HepG2 (cell line): ENCODE data around the gene MAP4K3. TPM values are rescaled to one million over a fixed set of nuclear protein-coding genes. Genes with fewer than 3 reads are reported as not detected.

Experiments
- ATAC-seq: fragments of 200-7000 bp; cut with Tn5 transposase; 3 replicates; pipeline ENCODE4 v1.9.1; 2020; ENCODE audit warnings: mild to moderate bottlenecking, moderate library complexity
- BruUV-seq: library from RNA; stranded (reverse); fragments of 400-500 nt; replicated peaks from 2 replicates; lab custom pipeline; 2021; lab: Mats Ljungman, UMichigan
- CTCF ChIA-PET: fragments of 300-600 bp; formaldehyde crosslinking; extraction: SDS; loops from one replicate; lab custom pipeline; 2021; ENCODE audit warnings: low total read pairs, inconsistent platforms, low intra/inter-chr PET ratio; lab: Yijun Ruan, JAX
- POLR2A ChIA-PET: fragments of 350-600 bp; sonication (Branson Sonifier 250); formaldehyde crosslinking; loops from one replicate; lab custom pipeline; 2020; ENCODE audit warnings: antibody characterized with exemption, inconsistent platforms; lab: Yijun Ruan, JAX
- DNase-seq: peaks from one replicate; pipeline ENCODE4 v3.0.0-alpha.2; 2015; ENCODE audit warnings: low spot score
- FAIRE-seq: peaks from 3 replicates; lab custom pipeline; 2011; peaks lifted over from hg19 to GRCh38; lab: Jason Lieb, UNC
- H2AFZ ChIP-seq: one replicate; pipeline ENCODE4 v1.6.1; 2011; ENCODE audit warnings: low read length, inconsistent platforms
- H3K27ac ChIP-seq: fragments of 300-600 bp; 3 replicates; pipeline ENCODE4 v1.8.0; 2011; ENCODE audit warnings: mixed run types, mild to moderate bottlenecking, mixed read lengths, low read length, inconsistent platforms; ENCODE audit not compliant: insufficient read depth; ENCODE audit errors: extremely low read length
- H3K27me3 ChIP-seq, 2 experiments: fragments of 200-600 bp in 1 of 2; 2 replicates in 1 of 2; 3 replicates in 1 of 2; pipeline versions ENCODE4 v1.6.0 to v1.8.0; 2011; ENCODE audit warnings: low read length in 2 of 2, mild to moderate bottlenecking in 2 of 2, moderate library complexity in 2 of 2, inconsistent platforms in 1 of 2; ENCODE audit not compliant: insufficient read depth in 2 of 2, control insufficient read depth in 1 of 2
- H3K36me3 ChIP-seq, 2 experiments: fragments of 200-600 bp in 1 of 2; replicated peaks in 1 of 2; 2 replicates in 1 of 2; 3 replicates in 1 of 2; pipeline versions ENCODE4 v1.5.1 to v1.8.0; 2011; ENCODE audit warnings: low read length in 2 of 2, inconsistent platforms in 1 of 2; ENCODE audit not compliant: insufficient read depth in 2 of 2, control insufficient read depth in 1 of 2
- H3K4me1 ChIP-seq: 2 replicates; pipeline ENCODE4 v1.5.1; 2012; ENCODE audit warnings: low read length, inconsistent platforms; ENCODE audit not compliant: insufficient read depth
- H3K4me2 ChIP-seq: 2 replicates; pipeline ENCODE4 v1.6.0; 2011; ENCODE audit warnings: low read depth, low read length, inconsistent platforms
- H3K4me3 ChIP-seq, 3 experiments: fragments of 200-600 bp in 1 of 3; sonication (generic), shearing (Covaris generic) in 1 of 3; replicated peaks in 1 of 3; 2 replicates each; pipeline ENCODE4 v1.5.1; 2011 to 2016; ENCODE audit warnings: low read length in 3 of 3, inconsistent platforms in 2 of 3, low read depth in 2 of 3, mild to moderate bottlenecking in 2 of 3, control low read depth in 1 of 3, mixed read lengths in 1 of 3; ENCODE audit not compliant: insufficient read depth in 1 of 3
- H3K79me2 ChIP-seq: one replicate; pipeline ENCODE4 v1.6.1; 2011; ENCODE audit warnings: low read length, inconsistent platforms; ENCODE audit not compliant: insufficient read depth
- H3K9ac ChIP-seq: 2 replicates; pipeline ENCODE4 v1.6.0; 2011; ENCODE audit warnings: mild to moderate bottlenecking, low read depth, low read length, inconsistent platforms; ENCODE audit not compliant: insufficient read depth
- H3K9me3 ChIP-seq: 2 replicates; pipeline ENCODE4 v1.5.1; 2012; ENCODE audit warnings: mild to moderate bottlenecking, low read length
- H4K20me1 ChIP-seq: 2 replicates; pipeline ENCODE4 v1.6.0; 2011; ENCODE audit warnings: inconsistent platforms, mild to moderate bottlenecking, low read length, moderate library complexity; ENCODE audit not compliant: insufficient read depth
- ATF1 ChIP-seq: IDR thresholded peaks from 2 replicates; pipeline ENCODE4 v1.6.1; 2016; ENCODE audit warnings: mild to moderate bottlenecking, control low read depth
- CREM ChIP-seq, 2 experiments: sonication (generic) in 1 of 2; formaldehyde crosslinking in 1 of 2; IDR thresholded peaks; 2 replicates each; pipeline versions ENCODE4 v1.4.0 to v1.6.1; 2016 to 2020; ENCODE audit warnings: antibody characterized with exemption in 1 of 2, mild to moderate bottlenecking in 1 of 2, missing genetic modification reagents in 1 of 2
- EHMT2 ChIP-seq: fragments of 200-600 bp; sonication (generic); IDR thresholded peaks from 2 replicates; pipeline ENCODE4 v1.7.0; 2017; ENCODE audit warnings: antibody characterized with exemption, low read depth, low read length, borderline replicate concordance
- KDM2A ChIP-seq: sonication (generic); formaldehyde crosslinking; IDR thresholded peaks from 2 replicates; pipeline ENCODE4 v1.4.0; 2020; ENCODE audit warnings: low read depth, missing genetic modification reagents, borderline replicate concordance
- TCF12 ChIP-seq, 2 experiments: fragments of 450-650 bp in 1 of 2; sonication (generic) in 1 of 2; formaldehyde crosslinking in 1 of 2; IDR thresholded peaks; 2 replicates each; pipeline versions ENCODE4 v1.6.1 to v1.8.0; 2017 to 2022; ENCODE audit warnings: antibody characterized with exemption in 1 of 2, mild to moderate bottlenecking in 1 of 2, missing genetic modification reagents in 1 of 2, moderate library complexity in 1 of 2
- ZNF431 ChIP-seq: sonication (generic); formaldehyde crosslinking; IDR thresholded peaks from 2 replicates; pipeline ENCODE4 v1.9.0; 2022; ENCODE audit warnings: missing genetic modification reagents, low read depth, mild to moderate bottlenecking, borderline replicate concordance
- WGBS: methylation state at CpG from one replicate; pipeline ENCODE4 v1.1.6; 2017; ENCODE audit warnings: low lambda C conversion rate; 5-methylcytosine and 5-hydroxymethylcytosine counted together
- in situ Hi-C: cut with HindIII; loops from 2 replicates; pipeline ENCODE4 v1.10.0; 2017; ENCODE audit warnings: low pct_unique_long_range_greater_than_20kb; ENCODE audit not compliant: extremely low pct_ligation_motif_present
- intact Hi-C: fragments of 100-400 bp; cut with micrococcal nuclease; formaldehyde crosslinking; loops from one replicate; pipeline ENCODE4 v1.10.0; 2022; ENCODE audit not compliant: unreplicated experiment
- polyA plus RNA-seq, 8 experiments: library from polyadenylated mRNA; depleted of rRNA in 3 of 8; stranded (reverse) in 7 of 8; unstranded in 1 of 8; fragments of >200 nt; fragmentation: Illumina TruSeq in 4 of 8; extraction: Trizol in 4 of 8; gene quantifications; 2 replicates each; pipeline versions ENCODE4 v1.2.1 to v1.2.3, GENCODE V29; 2011 to 2016; ENCODE audit warnings: low read depth in 4 of 8, missing spikeins in 1 of 8, mixed read lengths in 1 of 8; ENCODE audit not compliant: insufficient read depth in 1 of 8
- total RNA-seq, 5 experiments: library from RNA; depleted of rRNA; stranded (reverse); fragments of >200 nt; fragmentation: Illumina TruSeq; extraction: Trizol; gene quantifications; 2 replicates each; pipeline ENCODE4 v1.2.3, GENCODE V29; 2016; ENCODE audit warnings: low read depth in 1 of 5
- TF ChIP-seq, protein P1 (sequence below): sonication (generic); formaldehyde crosslinking; IDR thresholded peaks from 2 replicates; pipeline ENCODE4 v1.5.1; 2020; ENCODE audit warnings: mild to moderate bottlenecking, missing genetic modification reagents, moderate library complexity

The MAP4K3 gene
- total and polyA plus RNA-seq, 2 of the 13 experiments (the other 11 are each of a cell fraction or from before 2014, with no cell fraction given), result 45.9 to 53.2 TPM

DNA sequence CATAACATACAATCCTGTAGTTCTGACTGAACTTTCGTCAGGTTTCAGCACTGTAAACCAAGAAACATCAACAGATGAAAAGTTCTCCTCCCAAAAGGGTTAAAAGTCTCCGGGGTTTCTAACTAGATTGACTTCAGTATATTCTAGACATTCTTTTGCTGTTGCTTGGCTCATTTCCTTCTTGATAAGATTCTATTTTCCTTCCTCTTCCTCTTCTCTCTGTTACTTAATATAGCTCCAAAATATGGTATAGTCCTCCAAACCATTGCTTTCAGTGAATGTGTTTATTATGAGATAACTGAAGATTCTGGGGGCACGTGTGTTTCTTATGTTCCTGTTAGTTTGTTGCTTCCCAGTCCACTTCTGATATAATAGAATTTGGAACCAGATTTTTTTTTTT is 46.4 kb upstream of the MAP4K3 start:
- 70% methylated on average over 3 of the region's 3 CpGs for WGBS
- Histone ChIP-seq H4K20me1 (no peaks in the 10 kb centered on the region), H3K9ac (no peak overlapping the region), H3K27ac (no peak overlapping the region), H3K4me1 (peaks cover 7% of the 10 kb centered on the region), H3K9me3 (no peaks in the 10 kb centered on the region), H3K4me2 (no peak overlapping the region), H3K27me3 (no peaks in the 10 kb centered on the region), H3K79me2 (no peaks in the 10 kb centered on the region), H3K4me3 (no peak overlapping the region), H3K36me3 (no peaks in the 10 kb centered on the region), H2AFZ (no peak overlapping the region)
- intact Hi-C loops (loop anchor here (2.0 kb wide), 1 partner anchor 15 kb away; no protein-coding TSS in a partner anchor), in situ Hi-C loops (no loop called here)
- no peak for DNase-seq
- no peak for FAIRE-seq
- no peak for ATAC-seq
- POLR2A ChIA-PET, result no interaction called here
- TF ChIP-seq EHMT2, result no peak
- no peak for TF ChIP-seq ATF1 (CRISPR knock-in tag)
- no peak for TF ChIP-seq ZNF431 (CRISPR knock-in tag)
- no peak for TF ChIP-seq KDM2A (CRISPR knock-in tag)
- no peak for TF ChIP-seq TCF12 (IDR thresholded peaks at IDR 0.05)
- TF ChIP-seq TCF12 (CRISPR knock-in tag; IDR thresholded peaks at IDR 0.05), result no peak
- 0 out of 2 replicates have a peak, but pooled peaks have one; percentile 12 for TF ChIP-seq CREM (IDR thresholded peaks at IDR 0.05)
- TF ChIP-seq CREM (CRISPR knock-in tag; IDR thresholded peaks at IDR 0.05), result no peak
- TF ChIP-seq, protein P1, sequence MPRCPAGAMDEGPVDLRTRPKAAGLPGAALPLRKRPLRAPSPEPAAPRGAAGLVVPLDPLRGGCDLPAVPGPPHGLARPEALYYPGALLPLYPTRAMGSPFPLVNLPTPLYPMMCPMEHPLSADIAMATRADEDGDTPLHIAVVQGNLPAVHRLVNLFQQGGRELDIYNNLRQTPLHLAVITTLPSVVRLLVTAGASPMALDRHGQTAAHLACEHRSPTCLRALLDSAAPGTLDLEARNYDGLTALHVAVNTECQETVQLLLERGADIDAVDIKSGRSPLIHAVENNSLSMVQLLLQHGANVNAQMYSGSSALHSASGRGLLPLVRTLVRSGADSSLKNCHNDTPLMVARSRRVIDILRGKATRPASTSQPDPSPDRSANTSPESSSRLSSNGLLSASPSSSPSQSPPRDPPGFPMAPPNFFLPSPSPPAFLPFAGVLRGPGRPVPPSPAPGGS (CRISPR knock-in tag), result no peak
- CTCF ChIA-PET, result no interaction called here
- no TSS peak for BruUV-seq
